Measurements from ENCODE around the gene KCNMB4. TPM values are rescaled to one million over a fixed set of nuclear protein-coding genes. Genes with fewer than 3 reads are reported as not detected.

The KCNMB4 gene
- total and polyA plus RNA-seq, 2 of the 4 experiments (the other 2 are of a cell fraction) = 0.90 to 1.1 TPM

DNA sequence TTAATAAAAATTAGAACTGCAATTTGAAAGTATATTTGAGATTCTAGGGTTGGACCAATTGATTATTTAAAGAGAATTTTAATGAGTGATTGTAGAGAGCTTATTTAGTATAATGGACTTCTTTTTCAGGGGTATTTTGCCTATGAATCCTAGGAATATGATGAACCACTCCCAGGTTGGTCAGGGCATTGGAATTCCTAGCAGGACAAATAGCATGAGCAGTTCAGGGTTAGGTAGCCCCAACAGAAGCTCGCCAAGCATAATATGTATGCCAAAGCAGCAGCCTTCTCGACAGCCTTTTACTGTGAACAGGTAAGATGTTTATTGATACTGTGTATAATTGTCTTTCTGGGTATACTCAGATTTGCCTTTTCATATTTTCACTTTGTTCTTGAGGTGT, 35.9 kb upstream of the KCNMB4 start:
- Histone ChIP-seq H2BK5ac (ENCODE audit: low read depth, low read length, poor library complexity, severe bottlenecking) (no peak overlapping the region), H3K4me2 (ENCODE audit: low read depth, low read length) (no peak overlapping the region), H3K27ac (ENCODE audit: insufficient read depth, low read length) (no peak overlapping the region), H3K4me3 (ENCODE audit: insufficient read depth, low read depth, low read length) (no peak overlapping the region), H3K56ac (ENCODE audit: extremely low read depth, insufficient read depth, low read length) (no peak overlapping the region), H2BK15ac (ENCODE audit: low read depth, low read length) (no peak overlapping the region), H3K79me1 (ENCODE audit: low read depth in 1 of 2, low read length in 2 of 2) (peaks cover 14% of the 10 kb centered on the region in 2 experiments), H3K4me1 (ENCODE audit: control insufficient read depth, insufficient read depth, low read length) (no peaks in the 10 kb centered on the region), H2AK5ac (ENCODE audit: low read depth, low read length) (no peak overlapping the region), H2AK9ac (replicated peaks; ENCODE audit: low read depth, low read length, poor library complexity) (no peak overlapping the region), H2BK20ac (ENCODE audit: low read depth, low read length) (no peak overlapping the region), H3K9ac (ENCODE audit: low read depth, low read length) (no peak overlapping the region), H3K14ac (replicated peaks; ENCODE audit: low read depth, low read length) (no peak overlapping the region), H4K91ac (ENCODE audit: insufficient read depth, low read depth, low read length) (no peak overlapping the region), H3K23ac (ENCODE audit: low read depth, low read length) (no peak overlapping the region), H3K4ac (ENCODE audit: low read depth, low read length) (no peak overlapping the region), H3K27me3 (ENCODE audit: control insufficient read depth, insufficient read depth, low read length) (no peaks in the 10 kb centered on the region), H4K5ac (ENCODE audit: low read depth, low read length) (no peak overlapping the region), H2BK120ac (ENCODE audit: low read depth, low read length) (no peak overlapping the region), H3K18ac (ENCODE audit: low read depth, low read length) (no peak overlapping the region), H4K20me1 (ENCODE audit: insufficient read depth, low read length) (no peaks in the 10 kb centered on the region), H3K36me3 (ENCODE audit: control insufficient read depth, insufficient read depth, low read length) (peaks cover 7% of the 10 kb centered on the region; the same call in 1 of the 2 replicates), H3K9me1 (ENCODE audit: insufficient read depth, low read length) (peaks cover 5% of the 10 kb centered on the region; the same call in 1 of the 2 replicates), H3K9me3 (ENCODE audit: control insufficient read depth, insufficient read depth, low read length) (no peaks in the 10 kb centered on the region), H2AFZ (replicated peaks; ENCODE audit: low read length, poor library complexity) (no peak overlapping the region), H4K8ac (ENCODE audit: low read depth in 2 of 2, low read length in 2 of 2) (no peak overlapping the region)
- dilution Hi-C loops (cut with HindIII; ENCODE audit: low sequenced_read_pairs, unreplicated experiment) = no loop called here
- WGBS, 2 experiments (ENCODE audit: extremely low coverage in 2 of 2, insufficient read length in 1 of 2) = 100% methylated on average over 1 of the region's 2 CpGs; no CpG with 5 or more reads in 1 of the 2 experiments
- intact Hi-C loops (cut with micrococcal nuclease) = no loop called here
- in situ Hi-C loops (cut with MboI; ENCODE audit: low sequenced_read_pairs) = no loop called here
- POLR2A ChIA-PET (ENCODE audit: unreplicated experiment) = no interaction called here
- ATAC-seq (ENCODE audit: low read depth) = no peak
- no TSS peak for BruUV-seq (replicated peaks)
- no peak for DNase-seq
- CTCF ChIA-PET = interaction anchor here (0.6 to 0.9 kb wide), 2 partner anchors 10 to 68 kb away, joined by 3 read pairs; no protein-coding TSS in a partner anchor
- TF ChIP-seq RCOR1 (IDR thresholded peaks at IDR 0.05; ENCODE audit: insufficient replicate concordance, low read length) (no peak), MXI1 (IDR thresholded peaks at IDR 0.05; ENCODE audit: borderline replicate concordance, low read depth, low read length) (no peak), NFE2L2 (IDR thresholded peaks at IDR 0.05; ENCODE audit: low read depth, low read length) (no peak), MAFK (IDR thresholded peaks at IDR 0.05; ENCODE audit: low read depth, low read length) (no peak), CEBPB (IDR thresholded peaks at IDR 0.05; ENCODE audit: low read depth, low read length) (no peak), RAD21 (IDR thresholded peaks at IDR 0.05; ENCODE audit: low read length) (no peak), POLR2A (IDR thresholded peaks at IDR 0.05; ENCODE audit: low read depth, low read length) (no peak), FOS (IDR thresholded peaks at IDR 0.05; ENCODE audit: low read depth, low read length) (no peak), SMC3 (IDR thresholded peaks at IDR 0.05; ENCODE audit: low read depth, low read length) (no peak)
- TF ChIP-seq, protein P1, sequence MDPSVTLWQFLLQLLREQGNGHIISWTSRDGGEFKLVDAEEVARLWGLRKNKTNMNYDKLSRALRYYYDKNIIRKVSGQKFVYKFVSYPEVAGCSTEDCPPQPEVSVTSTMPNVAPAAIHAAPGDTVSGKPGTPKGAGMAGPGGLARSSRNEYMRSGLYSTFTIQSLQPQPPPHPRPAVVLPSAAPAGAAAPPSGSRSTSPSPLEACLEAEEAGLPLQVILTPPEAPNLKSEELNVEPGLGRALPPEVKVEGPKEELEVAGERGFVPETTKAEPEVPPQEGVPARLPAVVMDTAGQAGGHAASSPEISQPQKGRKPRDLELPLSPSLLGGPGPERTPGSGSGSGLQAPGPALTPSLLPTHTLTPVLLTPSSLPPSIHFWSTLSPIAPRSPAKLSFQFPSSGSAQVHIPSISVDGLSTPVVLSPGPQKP (IDR thresholded peaks at IDR 0.05; ENCODE audit: borderline replicate concordance, low read depth, low read length) = no peak
- TF ChIP-seq, protein P2, sequence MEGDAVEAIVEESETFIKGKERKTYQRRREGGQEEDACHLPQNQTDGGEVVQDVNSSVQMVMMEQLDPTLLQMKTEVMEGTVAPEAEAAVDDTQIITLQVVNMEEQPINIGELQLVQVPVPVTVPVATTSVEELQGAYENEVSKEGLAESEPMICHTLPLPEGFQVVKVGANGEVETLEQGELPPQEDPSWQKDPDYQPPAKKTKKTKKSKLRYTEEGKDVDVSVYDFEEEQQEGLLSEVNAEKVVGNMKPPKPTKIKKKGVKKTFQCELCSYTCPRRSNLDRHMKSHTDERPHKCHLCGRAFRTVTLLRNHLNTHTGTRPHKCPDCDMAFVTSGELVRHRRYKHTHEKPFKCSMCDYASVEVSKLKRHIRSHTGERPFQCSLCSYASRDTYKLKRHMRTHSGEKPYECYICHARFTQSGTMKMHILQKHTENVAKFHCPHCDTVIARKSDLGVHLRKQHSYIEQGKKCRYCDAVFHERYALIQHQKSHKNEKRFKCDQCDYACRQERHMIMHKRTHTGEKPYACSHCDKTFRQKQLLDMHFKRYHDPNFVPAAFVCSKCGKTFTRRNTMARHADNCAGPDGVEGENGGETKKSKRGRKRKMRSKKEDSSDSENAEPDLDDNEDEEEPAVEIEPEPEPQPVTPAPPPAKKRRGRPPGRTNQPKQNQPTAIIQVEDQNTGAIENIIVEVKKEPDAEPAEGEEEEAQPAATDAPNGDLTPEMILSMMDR (conservative IDR thresholded peaks at IDR 0.05; ENCODE audit: low read depth, low read length) = no peak
- TF ChIP-seq, protein P3, sequence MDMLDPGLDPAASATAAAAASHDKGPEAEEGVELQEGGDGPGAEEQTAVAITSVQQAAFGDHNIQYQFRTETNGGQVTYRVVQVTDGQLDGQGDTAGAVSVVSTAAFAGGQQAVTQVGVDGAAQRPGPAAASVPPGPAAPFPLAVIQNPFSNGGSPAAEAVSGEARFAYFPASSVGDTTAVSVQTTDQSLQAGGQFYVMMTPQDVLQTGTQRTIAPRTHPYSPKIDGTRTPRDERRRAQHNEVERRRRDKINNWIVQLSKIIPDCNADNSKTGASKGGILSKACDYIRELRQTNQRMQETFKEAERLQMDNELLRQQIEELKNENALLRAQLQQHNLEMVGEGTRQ (IDR thresholded peaks at IDR 0.05; ENCODE audit: low read depth, low read length) = no peak
